GM12878 (cell line): ENCODE measurements around the gene LFNG.

Source experiments
- ESRRA ChIP-seq: IDR thresholded peaks from 2 replicates; pipeline ENCODE4 v1.6.1; 2012; ENCODE audit warnings: mild to moderate bottlenecking, low read length, improper control_type of control experiment
- EZH2 ChIP-seq: IDR thresholded peaks from 2 replicates; pipeline ENCODE4 v1.6.1; 2012; ENCODE audit warnings: low read depth, mild to moderate bottlenecking, control low read depth, inconsistent platforms, low read length, borderline replicate concordance; ENCODE audit not compliant: control insufficient read depth
- NFIC ChIP-seq: IDR thresholded peaks from 2 replicates; pipeline ENCODE4 v1.6.1; 2012; ENCODE audit warnings: low read depth, mild to moderate bottlenecking, inconsistent platforms, low read length, moderate library complexity
- POLR2A ChIP-seq: IDR thresholded peaks from 2 replicates; pipeline ENCODE4 v1.6.1; 2011; ENCODE audit warnings: low read depth, mild to moderate bottlenecking, low read length
- TF ChIP-seq, protein P1 (sequence below), 3 experiments: IDR thresholded peaks in 2 of 3; conservative IDR thresholded peaks in 1 of 3; 2 replicates each; pipeline ENCODE4 v1.5.1; 2011; ENCODE audit warnings: low read depth in 3 of 3, low read length in 3 of 3, mild to moderate bottlenecking in 3 of 3, control low read depth in 2 of 3, moderate library complexity in 2 of 3, inconsistent platforms in 1 of 3, mixed read lengths in 1 of 3; ENCODE audit not compliant: control insufficient read depth in 2 of 3, insufficient read depth in 1 of 3; ENCODE audit errors: extremely low read depth in 1 of 3

DNA sequence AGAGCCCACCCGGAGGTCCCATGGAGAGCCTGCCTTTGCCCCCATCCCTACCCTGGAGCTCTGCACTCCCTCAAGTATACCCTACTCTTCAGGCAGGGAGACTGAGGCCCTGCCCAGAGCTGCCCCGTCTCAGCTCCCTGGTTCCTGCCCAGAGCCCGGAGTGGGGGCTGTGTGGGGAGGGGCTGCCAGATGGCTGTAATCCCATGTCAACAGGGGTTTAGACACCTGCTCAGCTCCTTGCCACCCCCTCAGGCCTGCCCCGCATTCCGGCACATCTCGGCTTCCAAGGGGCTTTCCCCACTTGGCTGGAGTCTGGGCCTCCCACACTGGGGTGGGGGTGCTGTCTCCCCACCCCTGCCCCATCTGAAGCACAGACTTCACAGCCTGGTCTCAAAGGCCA lies 20.9 kb upstream of the LFNG start:
- TF ChIP-seq, protein P1, sequence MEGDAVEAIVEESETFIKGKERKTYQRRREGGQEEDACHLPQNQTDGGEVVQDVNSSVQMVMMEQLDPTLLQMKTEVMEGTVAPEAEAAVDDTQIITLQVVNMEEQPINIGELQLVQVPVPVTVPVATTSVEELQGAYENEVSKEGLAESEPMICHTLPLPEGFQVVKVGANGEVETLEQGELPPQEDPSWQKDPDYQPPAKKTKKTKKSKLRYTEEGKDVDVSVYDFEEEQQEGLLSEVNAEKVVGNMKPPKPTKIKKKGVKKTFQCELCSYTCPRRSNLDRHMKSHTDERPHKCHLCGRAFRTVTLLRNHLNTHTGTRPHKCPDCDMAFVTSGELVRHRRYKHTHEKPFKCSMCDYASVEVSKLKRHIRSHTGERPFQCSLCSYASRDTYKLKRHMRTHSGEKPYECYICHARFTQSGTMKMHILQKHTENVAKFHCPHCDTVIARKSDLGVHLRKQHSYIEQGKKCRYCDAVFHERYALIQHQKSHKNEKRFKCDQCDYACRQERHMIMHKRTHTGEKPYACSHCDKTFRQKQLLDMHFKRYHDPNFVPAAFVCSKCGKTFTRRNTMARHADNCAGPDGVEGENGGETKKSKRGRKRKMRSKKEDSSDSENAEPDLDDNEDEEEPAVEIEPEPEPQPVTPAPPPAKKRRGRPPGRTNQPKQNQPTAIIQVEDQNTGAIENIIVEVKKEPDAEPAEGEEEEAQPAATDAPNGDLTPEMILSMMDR (IDR thresholded peaks at IDR 0.05 in 2 of 3, conservative IDR thresholded peaks at IDR 0.05 in 1 of 3; ENCODE audit: control insufficient read depth in 2 of 3, extremely low read depth in 1 of 3, insufficient read depth in 1 of 3, low read depth in 3 of 3, low read length in 3 of 3), result no peak
- TF ChIP-seq EZH2 (no peak), ESRRA (no peak), POLR2A (no peak), NFIC (no peak)
